CD4-positive, alpha-beta T cell treated with Interferon alpha-2 for 1 hour (primary cell): ENCODE data around the gene MAP1LC3A.
A peak's percentile ranks its signal among the peaks of the same experiment; 100 is the strongest.

Source experiments
- DNase-seq, 2 donors: peaks; one replicate each; pipeline ENCODE4 v3.0.0-alpha.2; 2020 to 2022

The MAP1LC3A gene

DNA sequence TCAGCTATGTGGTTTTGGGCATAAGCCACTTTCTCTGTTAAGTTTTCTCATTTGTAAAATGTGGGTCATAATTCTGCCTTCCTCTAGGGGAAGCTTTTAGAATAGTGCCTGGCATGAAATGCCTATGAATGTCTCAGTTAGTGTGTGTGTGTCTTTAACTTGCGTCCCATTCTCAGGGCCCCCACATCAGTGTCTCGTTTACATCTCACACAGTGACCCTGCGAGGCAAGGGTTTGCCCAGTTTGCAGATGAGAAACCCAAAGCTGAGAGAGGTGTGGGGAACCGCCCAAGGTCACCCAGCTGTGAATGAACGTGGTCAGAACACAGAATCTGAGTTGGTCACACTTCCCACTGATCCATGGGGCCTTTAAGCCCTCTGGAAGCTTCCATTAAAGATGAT, 28.2 kb upstream of the MAP1LC3A start:
- no peak for DNase-seq

DNA sequence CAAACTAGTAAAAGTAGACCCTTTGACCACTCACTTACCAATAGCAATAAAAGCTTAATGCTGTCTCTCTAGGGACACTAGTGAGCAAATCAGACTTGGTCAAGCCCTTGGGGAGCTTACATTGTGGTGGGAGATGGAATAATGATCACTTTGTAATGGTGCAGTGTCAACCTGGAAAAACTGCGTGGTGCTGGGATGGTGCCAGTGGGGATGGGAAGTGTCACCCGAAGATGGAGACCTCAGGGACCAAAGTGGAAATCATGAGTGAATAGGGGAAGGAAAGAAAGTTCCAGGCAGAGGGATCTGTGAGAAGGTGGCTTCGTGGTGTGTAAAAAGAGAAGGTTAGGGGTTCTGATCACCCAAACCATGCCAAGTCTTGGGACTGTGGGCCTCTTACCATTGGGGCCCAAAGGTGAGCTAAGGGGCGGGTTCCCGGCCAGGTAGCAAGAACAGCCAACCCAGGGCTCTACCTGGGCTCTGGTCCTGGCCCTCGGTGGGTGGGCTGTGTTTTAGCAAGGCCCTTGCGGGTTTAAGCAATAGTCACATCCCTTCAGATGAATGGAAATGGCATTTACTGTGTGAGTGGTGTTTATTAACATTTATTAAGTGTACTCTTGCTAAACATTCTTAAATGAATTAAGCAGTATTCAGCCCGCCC, 26.8 kb upstream of the MAP1LC3A start:
- DNase-seq, result no peak

GRCh38 chr20:34532320-34532719, 26.2 kb upstream of the MAP1LC3A start:
- DNase-seq, result no peak

- DNase-seq, result no peak
These were observed 25.8 kb upstream of the MAP1LC3A start for GRCh38 chr20:34532756-34533155.

- no peak for DNase-seq
These were observed 23.9 kb upstream of the MAP1LC3A start for GRCh38 chr20:34534391-34535165.

DNA sequence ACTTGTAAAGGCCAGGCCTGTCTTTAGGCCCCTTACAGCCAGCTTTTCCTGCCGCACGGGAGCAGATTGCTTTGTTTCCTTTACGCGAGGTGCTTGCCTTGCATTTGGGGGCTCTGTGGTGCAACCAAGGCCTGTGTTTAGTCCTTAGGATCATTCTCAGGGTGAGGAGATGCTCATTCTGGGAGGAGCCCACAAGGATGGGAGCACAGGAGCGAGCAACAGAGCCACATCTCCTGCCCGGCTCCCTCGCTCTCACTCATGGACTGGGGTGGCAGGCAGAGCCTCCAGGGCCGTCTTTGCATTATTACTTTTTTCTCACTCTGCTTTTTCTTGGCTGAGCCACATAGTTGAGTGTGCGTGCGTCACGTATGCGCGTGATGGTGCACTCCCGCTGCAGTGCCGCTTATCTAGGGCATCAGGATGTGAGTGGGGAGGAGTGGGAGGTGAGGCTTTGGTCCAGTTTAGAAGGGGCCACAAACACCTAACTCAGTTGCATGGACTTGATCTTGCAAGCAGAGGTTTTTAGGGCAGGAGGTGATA, 23.1 kb upstream of the MAP1LC3A start:
- DNase-seq, result no peak

DNA sequence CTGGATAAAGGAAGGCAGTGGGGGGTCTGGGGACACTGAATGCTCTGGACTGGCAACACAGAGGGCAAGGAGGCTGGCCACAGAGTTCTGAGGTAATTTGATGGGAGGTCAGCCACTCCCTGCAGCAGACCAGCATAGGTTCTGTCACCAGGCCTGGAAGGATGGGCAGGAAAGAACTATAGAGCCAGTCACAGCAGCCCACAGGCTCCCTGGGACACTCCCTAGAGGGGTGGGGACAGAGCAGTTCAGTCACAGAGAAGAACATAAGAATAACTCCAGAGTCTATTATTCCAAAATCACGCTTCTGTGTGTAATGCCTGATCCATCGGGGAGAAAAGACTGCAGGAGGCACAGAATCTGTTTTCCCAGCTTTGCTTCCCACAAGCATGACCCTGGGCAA, 22.7 kb upstream of the MAP1LC3A start:
- no peak for DNase-seq

- peak in 1 of 2 donors; percentile 61 for DNase-seq
These were observed 21.6 kb upstream of the MAP1LC3A start for GRCh38 chr20:34536798-34537394.

- no peak for DNase-seq
These were observed 20.9 kb upstream of the MAP1LC3A start for GRCh38 chr20:34537651-34538050.

DNA sequence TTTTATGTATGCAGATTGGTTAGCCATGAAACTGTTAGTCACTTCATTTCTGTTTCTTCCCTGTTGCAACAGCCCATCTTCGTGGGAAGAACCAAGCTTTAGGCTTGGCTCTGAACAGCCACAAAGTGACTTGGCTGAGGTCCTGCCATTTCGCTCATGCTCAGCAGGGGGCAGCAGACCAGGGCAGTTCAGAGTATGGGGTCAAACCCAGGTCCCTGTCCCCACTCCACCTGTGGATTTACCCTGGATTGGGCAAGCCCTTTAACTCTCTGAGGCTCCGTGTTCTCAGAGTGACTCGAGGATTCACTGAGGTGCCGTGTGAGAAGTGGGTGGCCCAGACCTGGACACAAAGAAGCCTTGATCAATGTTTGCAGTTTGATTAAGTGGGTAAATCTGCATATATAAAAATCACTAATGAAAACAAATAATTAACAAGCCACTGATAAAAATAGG, 19.8 kb upstream of the MAP1LC3A start:
- peak; percentile 35 to 65 for DNase-seq

- DNase-seq, result no peak
These were observed 18.8 kb upstream of the MAP1LC3A start for GRCh38 chr20:34539756-34540155.

DNA sequence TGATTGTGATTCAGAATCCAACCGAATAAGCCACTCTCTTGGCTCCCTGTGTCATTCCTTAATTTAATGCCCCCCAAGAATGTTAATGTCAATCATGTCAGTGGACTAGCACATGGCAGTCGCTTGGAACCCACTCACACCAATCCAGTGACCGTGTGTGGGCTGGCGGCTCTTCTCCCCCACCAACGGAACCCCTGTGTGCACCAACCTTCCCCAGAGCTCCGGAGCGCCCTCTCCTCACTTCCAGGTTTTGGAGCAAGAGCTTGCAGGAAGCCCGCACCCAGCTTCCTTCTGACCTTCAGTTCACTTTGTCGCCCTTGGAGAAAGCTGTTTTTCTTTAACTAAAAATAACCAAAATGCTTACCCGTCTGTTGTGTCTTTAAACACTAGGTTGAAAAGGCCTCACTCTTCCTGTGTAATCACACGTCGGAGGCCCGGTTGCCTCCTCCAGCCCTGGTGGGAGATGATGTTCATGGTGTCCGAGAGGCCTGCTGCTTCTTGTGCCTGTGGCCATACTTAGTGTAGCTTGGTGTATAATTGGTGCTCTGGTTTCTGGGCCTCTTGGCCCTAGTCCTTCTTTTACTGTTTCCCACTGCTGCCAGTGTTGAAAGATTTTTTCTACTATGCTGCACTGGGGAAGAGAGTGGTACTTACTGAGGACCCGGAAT, 17.8 kb upstream of the MAP1LC3A start:
- peak in 1 of 2 donors; percentile 27 for DNase-seq

- DNase-seq, result peak in 1 of 2 donors; percentile 64
These were observed 17.1 kb upstream of the MAP1LC3A start for GRCh38 chr20:34541264-34541901.

DNA sequence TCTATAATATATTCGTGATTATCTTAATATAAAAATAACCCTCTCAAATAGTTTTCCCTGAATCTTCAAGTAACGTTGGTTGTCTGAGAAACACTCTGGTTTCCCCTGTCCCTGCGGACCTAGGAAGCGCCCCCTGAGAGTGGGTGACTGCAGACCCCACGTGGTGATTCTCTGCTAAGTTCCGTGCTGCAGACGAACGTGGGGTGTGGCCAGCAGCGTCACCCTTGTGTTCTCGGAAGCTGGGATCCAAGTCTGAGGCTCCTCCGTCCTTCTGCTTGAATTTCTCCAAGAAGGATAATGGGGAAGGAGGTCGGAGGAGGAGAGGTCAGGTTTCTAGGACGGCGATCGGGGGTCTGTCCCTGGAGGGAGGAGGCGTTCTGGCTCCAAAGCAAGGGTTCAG, 16.6 kb upstream of the MAP1LC3A start:
- peak in 1 of 2 donors; percentile 12 for DNase-seq

DNA sequence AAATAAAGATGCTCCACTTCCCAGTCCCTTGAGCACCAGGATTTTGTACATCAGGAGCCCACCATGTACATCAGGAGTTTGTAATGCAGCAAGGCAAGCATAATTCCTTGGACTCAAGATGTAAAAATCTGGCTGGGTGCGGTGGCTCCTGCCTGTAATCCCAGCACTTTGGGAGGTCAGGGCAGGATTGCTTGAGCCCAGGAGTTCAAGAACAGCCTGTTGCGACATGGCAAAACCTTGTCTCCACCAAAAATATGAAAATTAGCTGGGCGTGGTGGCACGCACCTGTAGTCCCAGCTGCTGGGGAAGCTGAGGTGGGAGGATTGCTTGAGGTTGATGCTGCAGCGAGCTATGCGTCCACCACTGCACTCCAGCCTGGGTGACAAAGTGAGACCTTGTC, 16.1 kb upstream of the MAP1LC3A start:
- DNase-seq, result no peak

DNA sequence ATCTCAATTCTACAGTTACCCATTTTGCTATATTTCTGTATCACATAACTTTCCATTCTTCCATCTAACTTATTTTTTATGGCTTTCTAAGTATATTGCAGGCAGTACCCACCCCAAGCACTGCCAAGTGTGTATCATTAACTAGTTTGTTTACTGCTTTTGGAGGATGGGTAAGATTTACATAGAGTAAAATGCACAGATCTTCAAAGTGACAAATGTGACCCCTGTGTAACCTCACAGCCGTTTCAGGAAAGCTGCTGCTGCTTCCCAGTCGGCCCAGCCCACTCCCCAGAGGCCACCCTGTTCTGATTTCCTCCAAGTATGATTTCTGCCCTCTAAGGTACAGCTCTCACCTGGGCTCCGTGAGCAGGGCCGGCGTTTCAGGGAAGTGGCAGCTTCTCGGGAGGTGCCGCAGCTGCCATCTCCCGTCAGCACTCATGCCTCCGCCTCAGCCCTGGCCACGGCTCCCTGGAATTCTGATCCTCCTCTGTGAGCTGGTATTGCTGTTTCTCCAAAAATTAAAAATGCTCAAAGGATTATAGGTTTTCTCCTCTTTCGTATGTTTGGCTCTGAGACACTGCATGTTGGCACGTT, 15.0 kb upstream of the MAP1LC3A start:
- DNase-seq, result no peak

DNA sequence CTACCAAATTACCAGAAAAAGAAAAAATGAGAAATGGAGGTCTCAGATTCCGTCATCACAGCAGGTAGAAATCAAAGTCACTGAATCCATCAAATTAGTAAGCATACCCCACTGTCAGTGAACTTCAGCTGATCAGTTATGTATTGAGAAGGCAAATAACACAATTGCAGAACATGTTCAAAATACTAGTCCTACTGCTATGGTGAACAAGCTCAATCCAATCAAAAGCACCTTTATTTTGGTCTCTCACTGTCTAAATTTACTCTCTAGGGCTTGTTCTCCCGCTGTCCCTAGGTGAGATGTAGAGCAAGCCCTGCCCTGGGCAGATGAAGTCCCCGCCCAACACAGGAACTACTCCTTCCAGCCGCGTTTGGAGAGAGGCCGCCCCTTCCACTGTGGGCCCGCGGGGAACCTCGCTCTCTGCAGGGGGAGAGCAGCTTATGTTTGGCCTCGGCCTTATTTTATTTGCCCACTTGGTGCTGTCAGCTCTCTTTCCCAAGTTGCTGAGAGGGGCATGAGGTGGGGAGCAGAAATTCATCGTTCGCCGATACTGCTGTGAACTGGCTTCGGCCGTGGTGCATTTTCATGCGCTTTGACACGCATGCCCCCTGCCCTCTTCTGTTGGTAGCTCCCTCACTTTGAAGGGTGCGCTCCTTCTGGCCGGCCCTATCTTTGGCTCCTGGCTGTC, 14.3 kb upstream of the MAP1LC3A start:
- DNase-seq, result peak in 1 of 2 donors; percentile 31

DNA sequence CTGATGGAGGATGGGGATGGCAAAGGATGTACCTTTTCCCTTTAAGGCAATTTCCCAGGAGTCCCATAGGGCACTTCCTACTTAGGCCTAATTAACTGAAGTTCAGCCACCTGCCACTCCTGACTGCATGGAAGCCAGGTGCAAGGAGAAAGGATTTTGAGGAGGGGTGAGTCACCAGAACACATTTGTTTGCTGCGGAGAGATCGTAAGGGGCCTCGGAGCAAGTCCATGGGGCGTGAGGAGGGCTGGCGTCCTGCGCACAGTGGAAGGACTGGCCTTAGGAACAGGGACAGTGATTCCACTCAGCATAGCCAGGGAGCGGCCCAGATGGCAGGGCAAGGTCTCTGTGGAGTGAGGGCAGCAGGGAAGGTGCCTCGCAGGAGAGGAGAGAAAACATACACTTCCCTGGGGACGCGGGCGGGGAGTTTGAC, 11.8 kb upstream of the MAP1LC3A start:
- no peak for DNase-seq

DNA sequence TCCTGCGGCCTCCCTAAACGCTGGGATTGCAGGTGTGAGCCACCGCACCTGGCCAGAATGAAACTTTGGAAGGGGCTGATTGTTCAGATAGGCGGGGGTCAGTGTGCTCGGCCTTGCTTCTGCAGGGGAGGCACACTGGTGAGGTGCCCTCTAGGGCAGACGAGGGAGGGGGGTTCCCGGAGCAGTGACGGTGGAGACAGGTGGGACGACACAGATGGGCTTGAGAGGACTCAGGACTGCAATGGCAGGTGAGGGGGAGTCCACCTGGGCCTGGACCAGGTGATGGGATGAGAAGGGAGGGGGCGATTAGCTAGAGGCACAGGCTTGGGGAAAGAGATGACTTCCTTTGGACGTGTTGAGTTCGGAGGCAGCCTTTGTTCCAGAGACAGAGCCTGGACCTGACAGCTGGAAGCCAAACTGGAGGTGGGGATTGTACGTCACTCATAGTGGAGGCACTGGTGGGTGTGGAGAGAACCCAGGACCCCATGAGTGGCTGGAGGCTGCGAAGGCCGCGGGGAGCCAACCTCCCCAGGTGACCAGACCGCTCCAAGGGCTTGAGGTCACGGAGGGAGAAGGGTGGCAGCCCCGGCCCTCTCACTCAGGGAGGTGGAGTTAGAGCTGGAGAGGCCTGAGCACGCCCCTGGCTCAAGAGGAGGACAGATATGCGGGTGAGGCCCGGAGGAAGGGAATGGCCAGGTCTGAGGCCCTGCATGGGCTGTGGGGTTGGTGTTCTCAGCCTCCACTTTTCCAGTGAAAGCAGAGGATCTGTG, 10.5 kb upstream of the MAP1LC3A start:
- DNase-seq, result no peak

DNA sequence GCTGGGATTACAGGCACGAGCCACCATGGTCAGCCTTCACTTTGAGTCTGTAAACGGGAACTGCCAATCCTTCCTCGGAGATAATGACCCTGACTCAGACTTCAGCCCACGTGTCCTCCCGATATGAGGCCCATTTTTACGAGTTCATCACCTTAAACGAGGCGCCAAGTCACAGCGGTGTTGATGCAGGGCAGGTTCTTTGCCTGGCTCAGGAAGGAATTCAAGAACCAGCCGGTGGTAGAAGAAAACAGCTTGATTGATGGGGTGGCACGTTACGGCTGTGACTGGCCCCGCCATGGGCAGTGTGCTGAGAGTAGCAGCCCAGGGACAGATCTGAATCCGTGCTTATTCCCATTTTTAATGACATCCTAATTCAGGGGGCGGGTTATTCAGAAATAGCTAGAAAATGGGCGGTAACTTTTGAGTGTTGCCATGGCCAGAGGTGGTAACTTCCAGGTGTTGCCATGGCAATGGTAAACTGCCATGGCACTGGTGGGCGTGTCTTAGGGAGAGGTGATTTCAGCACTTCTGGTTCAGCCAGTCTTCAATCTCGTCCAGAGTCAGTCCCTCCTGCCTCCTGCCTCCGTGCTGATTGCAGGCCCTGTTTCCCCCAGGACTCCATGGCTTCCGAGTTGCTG, 9.1 kb upstream of the MAP1LC3A start:
- DNase-seq, result no peak
